GM12872 (cell line): ENCODE measurements around the gene USP6NL.

Experiments used
- TF ChIP-seq, protein P1 (sequence below): IDR thresholded peaks from 3 replicates; pipeline ENCODE4 v1.5.1; 2011; ENCODE audit warnings: low read depth, mild to moderate bottlenecking, low read length, moderate library complexity; ENCODE audit not compliant: insufficient read depth

Gene USP6NL

DNA sequence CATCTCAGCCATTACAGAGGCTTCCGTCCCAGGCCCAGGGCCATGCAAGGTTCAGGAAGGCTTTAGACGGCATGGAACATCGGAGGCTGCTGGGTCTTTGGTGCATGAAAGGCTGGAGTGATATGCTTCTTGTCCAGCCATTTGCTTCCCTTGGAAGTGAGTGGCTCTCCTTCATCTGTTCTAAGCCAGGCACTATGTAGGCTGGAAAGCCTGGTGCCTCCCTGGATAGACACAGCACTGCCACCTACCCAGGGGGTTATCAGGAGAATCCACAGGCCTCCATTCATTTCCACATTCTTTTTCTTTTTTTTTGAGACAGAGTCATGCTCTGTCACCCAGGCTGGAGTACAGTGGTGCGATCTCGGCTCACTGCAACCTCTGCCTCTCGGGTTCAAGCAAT lies 31.6 kb upstream of the USP6NL start:
- TF ChIP-seq, protein P1, sequence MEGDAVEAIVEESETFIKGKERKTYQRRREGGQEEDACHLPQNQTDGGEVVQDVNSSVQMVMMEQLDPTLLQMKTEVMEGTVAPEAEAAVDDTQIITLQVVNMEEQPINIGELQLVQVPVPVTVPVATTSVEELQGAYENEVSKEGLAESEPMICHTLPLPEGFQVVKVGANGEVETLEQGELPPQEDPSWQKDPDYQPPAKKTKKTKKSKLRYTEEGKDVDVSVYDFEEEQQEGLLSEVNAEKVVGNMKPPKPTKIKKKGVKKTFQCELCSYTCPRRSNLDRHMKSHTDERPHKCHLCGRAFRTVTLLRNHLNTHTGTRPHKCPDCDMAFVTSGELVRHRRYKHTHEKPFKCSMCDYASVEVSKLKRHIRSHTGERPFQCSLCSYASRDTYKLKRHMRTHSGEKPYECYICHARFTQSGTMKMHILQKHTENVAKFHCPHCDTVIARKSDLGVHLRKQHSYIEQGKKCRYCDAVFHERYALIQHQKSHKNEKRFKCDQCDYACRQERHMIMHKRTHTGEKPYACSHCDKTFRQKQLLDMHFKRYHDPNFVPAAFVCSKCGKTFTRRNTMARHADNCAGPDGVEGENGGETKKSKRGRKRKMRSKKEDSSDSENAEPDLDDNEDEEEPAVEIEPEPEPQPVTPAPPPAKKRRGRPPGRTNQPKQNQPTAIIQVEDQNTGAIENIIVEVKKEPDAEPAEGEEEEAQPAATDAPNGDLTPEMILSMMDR, result no peak

DNA sequence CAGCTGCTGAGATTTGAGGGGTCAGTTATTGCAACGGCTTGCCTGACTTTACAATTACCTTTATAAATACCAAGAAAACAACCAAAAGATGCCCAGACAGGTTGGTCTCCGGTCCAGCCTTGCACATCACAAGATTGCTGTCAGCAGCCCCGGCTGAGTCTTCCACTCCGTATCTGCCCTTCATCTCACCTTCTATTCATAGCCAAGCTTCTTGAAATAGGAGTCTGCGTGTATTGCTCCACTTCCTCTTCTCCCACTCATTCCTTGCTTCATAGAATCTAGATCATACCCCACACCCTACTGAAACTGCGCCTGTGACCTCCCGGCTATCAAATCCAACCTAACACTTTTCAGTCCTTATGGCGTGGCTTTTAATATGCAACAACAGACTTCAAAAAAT lies 31.1 kb upstream of the USP6NL start:
- TF ChIP-seq, protein P1, result no peak

DNA sequence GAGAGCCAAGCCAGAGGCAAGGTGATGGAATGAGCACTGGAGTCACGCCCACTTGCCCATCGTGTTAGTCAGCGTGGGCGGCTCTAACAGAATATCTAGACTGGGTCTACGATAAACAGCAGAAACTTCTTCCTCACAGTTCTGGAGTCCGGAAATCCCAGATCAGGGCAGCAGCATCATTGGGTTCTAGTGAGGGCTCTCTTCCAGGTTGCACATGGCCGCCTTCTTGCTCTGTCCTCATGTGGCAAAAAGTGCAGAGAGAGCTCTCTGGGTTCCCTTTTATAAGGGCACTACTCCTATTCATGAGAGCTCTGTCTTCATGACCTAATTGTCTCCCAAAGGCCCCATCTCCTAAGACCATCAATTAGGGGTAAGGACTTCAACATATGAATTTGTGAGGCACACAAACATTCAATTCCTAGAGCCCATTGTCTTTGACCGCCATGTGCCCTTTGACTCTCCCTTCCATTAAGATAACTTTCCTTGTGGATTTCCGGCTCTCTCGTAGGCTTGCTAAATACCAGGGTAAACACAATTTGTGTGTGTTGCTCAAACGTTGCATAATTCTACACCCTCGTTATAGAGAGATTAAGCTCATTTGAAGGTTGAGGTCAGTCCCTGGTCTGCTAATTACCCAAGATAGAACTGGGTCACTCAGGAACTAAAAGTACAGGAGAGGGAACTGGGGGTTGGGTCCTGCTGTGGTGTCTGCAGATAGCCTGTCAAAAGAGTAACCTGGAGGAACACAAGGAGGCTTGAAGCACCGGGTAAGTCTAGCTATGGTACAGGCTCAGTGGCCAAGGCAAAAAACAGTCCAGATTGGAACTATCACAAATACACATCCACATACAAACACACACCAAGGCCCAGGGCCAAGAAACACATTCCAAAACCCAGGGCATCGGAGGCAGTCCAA lies 28.7 kb upstream of the USP6NL start:
- TF ChIP-seq, protein P1, result no peak

DNA sequence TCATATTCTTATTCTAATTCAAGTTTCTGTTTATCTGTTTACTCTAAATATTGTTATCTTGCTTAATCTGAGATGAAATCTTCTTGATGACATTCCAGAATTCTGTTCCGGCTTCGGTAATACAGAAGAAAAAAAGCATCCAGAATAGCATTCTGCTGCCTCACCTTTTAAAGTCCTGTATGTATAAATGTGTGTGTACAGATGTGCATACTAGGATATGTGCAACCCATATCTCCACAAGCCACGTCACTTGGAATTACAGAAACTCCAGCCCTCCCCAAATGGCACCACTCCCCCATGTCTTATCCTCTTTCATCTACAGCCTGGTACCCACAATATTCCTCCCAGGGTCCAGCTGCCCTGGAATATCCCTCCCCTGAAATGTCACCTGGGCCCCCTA lies 27.9 kb upstream of the USP6NL start:
- TF ChIP-seq, protein P1, result no peak

DNA sequence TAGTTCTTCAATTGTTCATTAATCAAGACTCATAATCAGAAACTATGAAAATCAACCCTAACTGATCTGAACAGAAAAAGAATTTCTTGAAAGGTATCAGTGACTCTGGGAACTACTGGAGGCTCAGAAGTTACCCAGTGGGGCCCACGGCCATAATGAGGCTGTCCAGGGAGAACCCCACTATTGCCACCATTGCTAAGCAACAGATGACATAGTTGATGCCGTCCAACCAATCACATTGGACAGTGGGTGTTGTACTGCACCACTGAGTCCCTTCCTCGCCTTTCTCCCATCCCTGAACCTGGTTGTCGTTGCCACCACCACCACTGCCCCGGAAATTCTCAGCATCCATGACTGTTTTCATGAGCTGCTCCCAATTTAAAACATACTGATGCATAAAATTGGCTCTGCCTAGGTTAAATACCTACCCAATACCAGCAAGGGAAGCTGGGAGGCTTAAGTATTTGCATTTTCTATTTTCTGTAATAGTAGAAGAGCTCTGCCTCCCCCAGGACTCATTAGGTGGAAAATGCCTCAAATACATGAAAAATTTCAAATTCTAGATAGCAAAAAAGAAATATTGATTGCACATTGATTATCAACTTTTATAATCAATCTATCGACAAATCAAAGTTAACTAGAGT lies 26.7 kb upstream of the USP6NL start:
- TF ChIP-seq, protein P1, result no peak

DNA sequence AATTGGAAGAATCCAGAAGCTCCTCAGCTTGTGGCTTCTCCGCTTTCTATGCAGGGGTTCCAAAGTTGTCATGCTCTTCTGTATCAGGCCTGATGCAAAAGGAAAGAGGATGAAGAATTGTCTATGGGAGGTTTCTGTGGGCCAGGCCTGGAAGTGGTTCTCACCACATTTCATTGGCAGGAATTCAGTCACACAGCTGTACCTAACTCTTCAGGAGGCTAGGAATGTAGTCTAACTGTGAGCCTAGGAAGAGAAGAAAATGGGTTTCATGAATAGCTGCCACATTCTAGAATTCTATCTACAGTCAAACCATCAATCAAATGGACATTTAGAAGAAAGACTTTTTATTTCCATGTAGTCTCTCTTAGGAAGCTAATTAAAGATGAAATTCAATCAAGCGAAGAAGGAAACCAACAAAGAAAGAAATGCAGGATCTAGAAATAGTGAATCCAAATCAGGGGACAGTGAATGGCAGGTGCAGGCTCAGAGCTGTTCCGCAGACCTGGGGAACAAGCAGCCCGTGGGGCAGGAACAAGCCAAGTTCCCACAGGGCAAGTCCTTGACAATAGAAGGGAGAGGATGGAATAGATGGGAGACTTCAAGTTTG lies 25.4 kb upstream of the USP6NL start:
- TF ChIP-seq, protein P1, result no peak

DNA sequence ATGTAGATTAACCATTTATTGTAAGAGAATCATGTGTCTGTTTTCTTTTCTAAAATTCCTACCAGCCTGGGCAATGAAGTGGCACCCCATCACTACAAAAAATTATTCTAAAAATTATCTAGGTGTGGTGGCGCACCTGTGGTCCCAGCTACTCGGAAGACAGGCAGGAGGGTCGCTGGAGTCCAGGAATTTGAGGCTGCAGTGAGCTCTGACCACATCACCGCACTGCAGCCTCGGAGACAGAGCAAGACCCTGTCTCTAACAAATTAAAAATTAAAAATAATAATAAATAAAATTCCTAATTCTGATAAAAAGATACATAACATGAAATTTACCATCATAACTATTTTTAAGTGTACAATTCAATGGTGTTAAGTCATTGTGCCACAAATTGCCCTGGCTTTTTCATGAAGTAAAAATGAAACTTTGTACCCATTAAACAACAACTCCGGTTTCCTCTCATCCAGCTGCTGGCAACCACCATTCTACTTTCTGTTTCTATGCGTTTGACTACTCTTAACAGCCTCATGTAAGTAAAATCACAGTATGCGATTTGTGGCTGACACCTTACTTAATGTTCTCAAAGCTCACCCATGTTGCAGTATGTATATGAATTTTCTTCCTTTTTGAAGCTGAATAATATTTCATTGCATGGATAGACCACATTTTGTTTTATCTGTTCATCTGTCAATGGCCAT lies 20.6 kb upstream of the USP6NL start:
- TF ChIP-seq, protein P1, result no peak
